ENCODE measurements around the gene SMIM38. TPM values are rescaled to one million over a fixed set of nuclear protein-coding genes. Genes with fewer than 3 reads are reported as not detected.

The SMIM38 gene
- total RNA-seq, 1 donor from 2014 or later, result 0.65 TPM

- Mint-ChIP-seq H3K27me3 (peaks cover 8% of the 10 kb centered on the region), H3K4me1 (ENCODE audit: low read depth) (peaks cover 26% of the 10 kb centered on the region), H3K36me3 (ENCODE audit: insufficient read depth) (no peaks in the 10 kb centered on the region), H3K4me3 (ENCODE audit: low read depth) (no peak overlapping the region), H3K9me3 (ENCODE audit: low read depth) (peaks cover 5% of the 10 kb centered on the region), H3K27ac (no peak overlapping the region)
- TF ChIP-seq CTCF (IDR thresholded peaks at IDR 0.05; ENCODE audit: unreplicated experiment), result no peak
- no peak for DNase-seq (ENCODE audit: low spot score, unreplicated experiment)
These were observed 36.5 kb upstream of the SMIM38 start for GRCh38 chr11:69119190-69119589.

- peaks cover 20% of the 10 kb centered on the region for H3K4me1 Mint-ChIP-seq (ENCODE audit: low read depth)
- H3K36me3 Mint-ChIP-seq (ENCODE audit: insufficient read depth), result no peaks in the 10 kb centered on the region
- no peak for DNase-seq (ENCODE audit: low spot score, unreplicated experiment)
- H3K27ac Mint-ChIP-seq, result no peak overlapping the region
- H3K9me3 Mint-ChIP-seq (ENCODE audit: low read depth), result peaks cover 5% of the 10 kb centered on the region
- TF ChIP-seq CTCF (IDR thresholded peaks at IDR 0.05; ENCODE audit: unreplicated experiment), result no peak
- no peak overlapping the region for H3K4me3 Mint-ChIP-seq (ENCODE audit: low read depth)
- peaks cover 8% of the 10 kb centered on the region for H3K27me3 Mint-ChIP-seq
These were observed 35.4 kb upstream of the SMIM38 start for GRCh38 chr11:69120096-69120875.

GRCh38 chr11:69121021-69121420 lies 34.7 kb upstream of the SMIM38 start:
- no peak for TF ChIP-seq CTCF (IDR thresholded peaks at IDR 0.05; ENCODE audit: unreplicated experiment)
- no peaks in the 10 kb centered on the region for H3K36me3 Mint-ChIP-seq (ENCODE audit: insufficient read depth)
- peaks cover 18% of the 10 kb centered on the region for H3K4me1 Mint-ChIP-seq (ENCODE audit: low read depth)
- peaks cover 5% of the 10 kb centered on the region for H3K9me3 Mint-ChIP-seq (ENCODE audit: low read depth)
- H3K27me3 Mint-ChIP-seq, result peaks cover 8% of the 10 kb centered on the region
- peak overlapping the region; percentile 64 for H3K27ac Mint-ChIP-seq
- no peak for DNase-seq (ENCODE audit: low spot score, unreplicated experiment)
- H3K4me3 Mint-ChIP-seq (ENCODE audit: low read depth), result no peak overlapping the region

- no peak for DNase-seq (ENCODE audit: low spot score, unreplicated experiment)
- TF ChIP-seq CTCF (IDR thresholded peaks at IDR 0.05; ENCODE audit: unreplicated experiment), result no peak
- H3K9me3 Mint-ChIP-seq (ENCODE audit: low read depth), result peaks cover 5% of the 10 kb centered on the region
- peaks cover 8% of the 10 kb centered on the region for H3K27me3 Mint-ChIP-seq
- H3K27ac Mint-ChIP-seq, result peak overlapping the region; percentile 95
- no peaks in the 10 kb centered on the region for H3K36me3 Mint-ChIP-seq (ENCODE audit: insufficient read depth)
- no peak overlapping the region for H3K4me3 Mint-ChIP-seq (ENCODE audit: low read depth)
- H3K4me1 Mint-ChIP-seq (ENCODE audit: low read depth), result peaks cover 16% of the 10 kb centered on the region
These were observed 34.0 kb upstream of the SMIM38 start for GRCh38 chr11:69121621-69122325.

- peaks cover 5% of the 10 kb centered on the region for H3K9me3 Mint-ChIP-seq (ENCODE audit: low read depth)
- peaks cover 16% of the 10 kb centered on the region for H3K4me1 Mint-ChIP-seq (ENCODE audit: low read depth)
- H3K27ac Mint-ChIP-seq, result peak overlapping the region; percentile 95
- DNase-seq (ENCODE audit: low spot score, unreplicated experiment), result no peak
- H3K27me3 Mint-ChIP-seq, result peaks cover 4% of the 10 kb centered on the region
- TF ChIP-seq CTCF (IDR thresholded peaks at IDR 0.05; ENCODE audit: unreplicated experiment), result no peak
- H3K36me3 Mint-ChIP-seq (ENCODE audit: insufficient read depth), result no peaks in the 10 kb centered on the region
- H3K4me3 Mint-ChIP-seq (ENCODE audit: low read depth), result no peak overlapping the region
These were observed 33.5 kb upstream of the SMIM38 start for GRCh38 chr11:69122326-69122629.

All from progenitor cell of endocrine pancreas (in vitro differentiated cells).